Naive thymus-derived CD8-positive, alpha-beta T cell (primary cell): ENCODE results near the gene BRIP1. TPM values are rescaled to one million over a fixed set of nuclear protein-coding genes. Genes with fewer than 3 reads are reported as not detected.
"Not testable (repeated sequence)": the region's sequence is repeated elsewhere in the genome, so short reads cannot be mapped to it uniquely, and the experiment has no call there.

Experiments
- ATAC-seq, 2 donors: fragments of 150-1000 bp; cut with Tn5 transposase in 1 of 2; sonication (Bioruptor Pico), chemical (Tn5 transposase) in 1 of 2; 1 replicate in 1 of 2; 2 replicates in 1 of 2; pipeline ENCODE4 v1.10.0; 2021; ENCODE audit warnings: mild to moderate bottlenecking in 2 of 2, moderate library complexity in 2 of 2
- POLR2A ChIA-PET: fragments of 350-600 bp; sonication (Branson Sonifier 250); formaldehyde crosslinking; loops from one replicate; lab custom pipeline; 2021; ENCODE audit warnings: antibody characterized with exemption; lab: Charles Lee
- DNase-seq, 10 donors: peaks; one replicate each; pipeline versions ENCODE4 v3.0.0 to v3.0.0-alpha.2; 2020 to 2022
- H3K27ac Mint-ChIP-seq, 10 donors: one replicate each; pipeline ENCODE4 v1.8.0; 2020 to 2022; ENCODE audit warnings: mild to moderate bottlenecking in 10 of 10, mixed read lengths in 10 of 10, moderate library complexity in 4 of 10, inconsistent platforms in 1 of 10
- H3K27me3 Mint-ChIP-seq, 5 donors: one replicate each; pipeline ENCODE4 v1.8.0; 2021 to 2022; ENCODE audit warnings: mixed read lengths in 5 of 5
- H3K36me3 Mint-ChIP-seq, 3 donors: one replicate each; pipeline ENCODE4 v1.8.0; 2020 to 2022; ENCODE audit warnings: mixed read lengths in 3 of 3, mild to moderate bottlenecking in 2 of 3, inconsistent platforms in 1 of 3
- H3K4me1 Mint-ChIP-seq, 4 donors: one replicate each; pipeline ENCODE4 v1.8.0; 2021 to 2022; ENCODE audit warnings: mixed read lengths in 4 of 4
- H3K4me3 Mint-ChIP-seq, 10 donors: one replicate each; pipeline ENCODE4 v1.8.0; 2020 to 2022; ENCODE audit warnings: mild to moderate bottlenecking in 10 of 10, mixed read lengths in 10 of 10, moderate library complexity in 6 of 10, inconsistent platforms in 1 of 10
- H3K9me3 Mint-ChIP-seq, 9 donors: one replicate each; pipeline ENCODE4 v1.8.0; 2020 to 2022; ENCODE audit warnings: mixed read lengths in 9 of 9, mild to moderate bottlenecking in 3 of 9, inconsistent platforms in 1 of 9, moderate library complexity in 1 of 9
- polyA plus RNA-seq, 3 donors: library from polyadenylated mRNA; unstranded; fragments of 300-500 nt; fragmentation: Illumina TruSeq; gene quantifications; one replicate each; pipeline ENCODE4 v1.2.3, GENCODE V29; 2021
- total RNA-seq, 8 experiments: library from RNA in 2 of 8; stranded (reverse) in 2 of 8; gene quantifications; one replicate each; pipeline ENCODE4 v1.2.3 and lab custom pipeline; 2021 to 2026

BRIP1 gene
- under 1 TPM; 0.75 to 0.77 TPM for total RNA-seq
- polyA plus RNA-seq: under 1 TPM in 2 of 3 donors, not detected in 1; 0.46 to 0.72 TPM
- 2.6 to 5.6 (median 3.7) reads per million in 6 experiments for total RNA-seq (lab: John Stamatoyannopoulos, UW)

- no peaks in the 10 kb centered on the region for H3K9me3 Mint-ChIP-seq
- H3K36me3 Mint-ChIP-seq: peaks cover 0 to 13% (median 2%) of the 10 kb centered on the region in 3 donors
- H3K4me3 Mint-ChIP-seq: peak within 1 kb of the TSS; percentile 94 to 98 (median 96)
- H3K27ac Mint-ChIP-seq: peak within 1 kb of the TSS; percentile 84 to 96 (median 93)
- POLR2A ChIA-PET: interaction anchor here (0.6 to 1.7 kb wide), 8 partner anchors 10 to 1263 kb away, joined by 3 to 9 read pairs (median 4); partner anchors contain the start of gene PPM1D
- H3K27me3 Mint-ChIP-seq: no peaks in the 10 kb centered on the region
- ATAC-seq: peak; percentile 97 to 99
- peak; percentile 80 to 94 (median 84) for DNase-seq
- peaks cover 7 to 25% (median 18%) of the 10 kb centered on the region in 4 donors for H3K4me1 Mint-ChIP-seq
Measured at GRCh38 chr17:61862975-61863800, at the start of gene BRIP1. TSS of gene BRIP1 (minus strand) at chr17:61863528. CDS start at chr17:61861539, 1,989 bp downstream.

GRCh38 chr17:61908292-61909037, 45.1 kb upstream of the BRIP1 start:
- no peak for DNase-seq
- H3K9me3 Mint-ChIP-seq: no peaks in the 10 kb centered on the region
- H3K36me3 Mint-ChIP-seq: peaks cover 18 to 85% (median 26%) of the 10 kb centered on the region in 3 donors
- H3K4me1 Mint-ChIP-seq: peaks cover 0 to 6% (median under 1%) of the 10 kb centered on the region in 4 donors
- no peak overlapping the region for H3K4me3 Mint-ChIP-seq
- POLR2A ChIA-PET: no interaction called here
- no peaks in the 10 kb centered on the region for H3K27me3 Mint-ChIP-seq
- no peak overlapping the region for H3K27ac Mint-ChIP-seq
- ATAC-seq: no peak

- peak overlapping the region in 2 of 10 donors; percentile 3 to 4 for H3K27ac Mint-ChIP-seq
- POLR2A ChIA-PET: interaction anchor here (0.5 kb wide), 1 partner anchor 24 kb away, joined by 3 read pairs; no protein-coding TSS in a partner anchor
- H3K27me3 Mint-ChIP-seq: no peaks in the 10 kb centered on the region
- H3K4me1 Mint-ChIP-seq: peaks cover 0 to 6% (median under 1%) of the 10 kb centered on the region in 4 donors
- ATAC-seq (no peak), DNase-seq (no peak)
- H3K4me3 Mint-ChIP-seq: no peak overlapping the region
- no peaks in the 10 kb centered on the region for H3K9me3 Mint-ChIP-seq
- peaks cover 22 to 84% (median 31%) of the 10 kb centered on the region in 3 donors for H3K36me3 Mint-ChIP-seq
Measured at GRCh38 chr17:61907361-61907760, 44.0 kb upstream of the BRIP1 start.

GRCh38 chr17:61904094-61904710, 40.9 kb upstream of the BRIP1 start:
- Mint-ChIP-seq H3K27ac (peak overlapping the region; percentile 46 to 92 (median 80)), H3K9me3 (no peaks in the 10 kb centered on the region), H3K27me3 (no peaks in the 10 kb centered on the region), H3K4me1 (peaks cover 0 to 6% (median under 1%) of the 10 kb centered on the region in 4 donors), H3K36me3 (peaks cover 13 to 85% (median 25%) of the 10 kb centered on the region in 3 donors), H3K4me3 (peak overlapping the region in 7 of 10 donors; percentile 56 to 78 (median 62))
- peak; percentile 59 to 66 for ATAC-seq
- POLR2A ChIA-PET: no interaction called here
- DNase-seq: peak in 4 of 10 donors; percentile 6 to 37 (median 25)

- DNase-seq: no peak
- peak overlapping the region in 2 of 10 donors; percentile 4 to 31 for H3K4me3 Mint-ChIP-seq
- peaks cover 0 to 6% (median under 1%) of the 10 kb centered on the region in 4 donors for H3K4me1 Mint-ChIP-seq
- POLR2A ChIA-PET: interaction anchor here (0.6 kb wide), 1 partner anchor 61 kb away, joined by 3 read pairs; no protein-coding TSS in a partner anchor
- no peaks in the 10 kb centered on the region for H3K27me3 Mint-ChIP-seq
- peak overlapping the region in 4 of 10 donors; percentile 17 to 92 (median 72) for H3K27ac Mint-ChIP-seq
- ATAC-seq: no peak
- H3K9me3 Mint-ChIP-seq: no peaks in the 10 kb centered on the region
- peaks cover 13 to 88% (median 25%) of the 10 kb centered on the region in 3 donors for H3K36me3 Mint-ChIP-seq
Measured at GRCh38 chr17:61903251-61903650, 39.9 kb upstream of the BRIP1 start.

GRCh38 chr17:61897548-61898180, 34.3 kb upstream of the BRIP1 start:
- Mint-ChIP-seq H3K9me3 (no peaks in the 10 kb centered on the region), H3K27me3 (no peaks in the 10 kb centered on the region), H3K36me3 (peaks cover 0 to 81% (median 6%) of the 10 kb centered on the region in 3 donors), H3K27ac (peak overlapping the region in 1 of 10 donors; percentile 38), H3K4me3 (no peak overlapping the region), H3K4me1 (peaks cover 0 to 4% (median 0%) of the 10 kb centered on the region in 4 donors)
- POLR2A ChIA-PET: no interaction called here
- ATAC-seq: no peak
- no peak for DNase-seq

GRCh38 chr17:61895391-61895790, 32.1 kb upstream of the BRIP1 start:
- ATAC-seq: no peak
- H3K36me3 Mint-ChIP-seq: peaks cover 0 to 84% (median 9%) of the 10 kb centered on the region in 3 donors

GRCh38 chr17:61894310-61894709, 31.0 kb upstream of the BRIP1 start:
- not testable (repeated sequence) for H3K4me1 Mint-ChIP-seq, H3K27ac Mint-ChIP-seq
- peaks cover 0 to 85% (median 16%) of the 10 kb centered on the region in 3 donors for H3K36me3 Mint-ChIP-seq

More at GRCh38 chr17:61895391-61895790, 32.1 kb upstream of the BRIP1 start:
- no peak overlapping the region for H3K4me3 Mint-ChIP-seq
- peaks cover 0 to 2% (median 0%) of the 10 kb centered on the region in 4 donors for H3K4me1 Mint-ChIP-seq
- H3K9me3 Mint-ChIP-seq: no peaks in the 10 kb centered on the region
- no peaks in the 10 kb centered on the region for H3K27me3 Mint-ChIP-seq
- H3K27ac Mint-ChIP-seq: peak overlapping the region in 1 of 10 donors; percentile 24
- POLR2A ChIA-PET: no interaction called here
- no peak for DNase-seq

GRCh38 chr17:61887733-61888132, 24.4 kb upstream of the BRIP1 start:
- POLR2A ChIA-PET: interaction anchor here (0.6 kb wide), 1 partner anchor 11 kb away, joined by 6 read pairs; no protein-coding TSS in a partner anchor
- H3K4me1 Mint-ChIP-seq, DNase-seq, H3K4me3 Mint-ChIP-seq, ATAC-seq, H3K9me3 Mint-ChIP-seq, H3K27ac Mint-ChIP-seq, H3K27me3 Mint-ChIP-seq: not testable (repeated sequence)
- H3K36me3 Mint-ChIP-seq: peaks cover 5 to 92% (median 31%) of the 10 kb centered on the region in 3 donors

More at GRCh38 chr17:61894310-61894709, 31.0 kb upstream of the BRIP1 start:
- POLR2A ChIA-PET, H3K9me3 Mint-ChIP-seq, ATAC-seq, H3K27me3 Mint-ChIP-seq, H3K4me3 Mint-ChIP-seq, DNase-seq: not testable (repeated sequence)

- Mint-ChIP-seq H3K36me3 (peaks cover 5 to 91% (median 24%) of the 10 kb centered on the region in 3 donors), H3K27ac (peak overlapping the region in 1 of 10 donors; percentile 19)
- H3K9me3 Mint-ChIP-seq, POLR2A ChIA-PET, H3K4me3 Mint-ChIP-seq, H3K4me1 Mint-ChIP-seq, H3K27me3 Mint-ChIP-seq, ATAC-seq, DNase-seq: not testable (repeated sequence)
Measured at GRCh38 chr17:61885865-61886264, 22.5 kb upstream of the BRIP1 start.

- Mint-ChIP-seq H3K9me3 (no peaks in the 10 kb centered on the region), H3K4me3 (no peak overlapping the region), H3K27ac (peak overlapping the region in 1 of 10 donors; percentile 43), H3K27me3 (no peaks in the 10 kb centered on the region), H3K36me3 (peaks cover 5 to 92% (median 20%) of the 10 kb centered on the region in 3 donors), H3K4me1 (peaks cover 0 to 4% (median 0%) of the 10 kb centered on the region in 4 donors)
- ATAC-seq (no peak), DNase-seq (no peak)
- POLR2A ChIA-PET: no interaction called here
Measured at GRCh38 chr17:61884864-61885263, 21.5 kb upstream of the BRIP1 start.
